Measurements from ENCODE around the gene KHDC4. TPM values are rescaled to one million over a fixed set of nuclear protein-coding genes. Genes with fewer than 3 reads are reported as not detected.

The KHDC4 gene
- total RNA-seq, 1 experiment from 2014 or later: 107 TPM

GRCh38 chr1:155962599-155963211 is 28.5 kb upstream of the KHDC4 start:
- intact Hi-C loops (cut with micrococcal nuclease; ENCODE audit: unreplicated experiment): loop anchor here (2.0 kb wide), 1 partner anchor 26 kb away; no protein-coding TSS in a partner anchor
- Mint-ChIP-seq H3K27me3 (ENCODE audit: unreplicated experiment) (no peaks in the 10 kb centered on the region), H3K9me3 (ENCODE audit: low read depth, unreplicated experiment) (no peaks in the 10 kb centered on the region), H3K27ac (ENCODE audit: unreplicated experiment) (no peak overlapping the region), H3K4me1 (ENCODE audit: low read depth, unreplicated experiment) (peaks cover 34% of the 10 kb centered on the region), H3K36me3 (ENCODE audit: insufficient read depth, unreplicated experiment) (peaks cover 79% of the 10 kb centered on the region), H3K4me3 (ENCODE audit: low read depth, unreplicated experiment) (peak overlapping the region; percentile 66)
- TF ChIP-seq CTCF (IDR thresholded peaks at IDR 0.05; ENCODE audit: unreplicated experiment): no peak
- no TSS peak for BruUV-seq (replicated peaks)
- peak; percentile 68 for DNase-seq
- CTCF ChIA-PET: interaction anchor here (0.6 to 1.5 kb wide), 7 partner anchors 8 to 110 kb away, joined by 3 to 8 read pairs (median 4); partner anchors contain the start of gene ARHGEF2

- peaks cover 34% of the 10 kb centered on the region for H3K4me1 Mint-ChIP-seq (ENCODE audit: low read depth, unreplicated experiment)
Observed at GRCh38 chr1:155961937-155962336, 27.7 kb upstream of the KHDC4 start.

GRCh38 chr1:155960081-155960745 is 26.0 kb upstream of the KHDC4 start:
- peaks cover 77% of the 10 kb centered on the region for H3K36me3 Mint-ChIP-seq (ENCODE audit: insufficient read depth, unreplicated experiment)
- no peak overlapping the region for H3K4me3 Mint-ChIP-seq (ENCODE audit: low read depth, unreplicated experiment)
- H3K27ac Mint-ChIP-seq (ENCODE audit: unreplicated experiment): peak overlapping the region; percentile 98
- CTCF ChIA-PET: interaction anchor here (0.9 kb wide), 1 partner anchor 43 kb away, joined by 3 read pairs; no protein-coding TSS in a partner anchor
- no peak for TF ChIP-seq CTCF (IDR thresholded peaks at IDR 0.05; ENCODE audit: unreplicated experiment)
- no peaks in the 10 kb centered on the region for H3K9me3 Mint-ChIP-seq (ENCODE audit: low read depth, unreplicated experiment)
- no TSS peak for BruUV-seq (replicated peaks)
- DNase-seq: no peak
- H3K4me1 Mint-ChIP-seq (ENCODE audit: low read depth, unreplicated experiment): peaks cover 34% of the 10 kb centered on the region
- intact Hi-C loops (cut with micrococcal nuclease; ENCODE audit: unreplicated experiment): no loop called here
- no peaks in the 10 kb centered on the region for H3K27me3 Mint-ChIP-seq (ENCODE audit: unreplicated experiment)

More at GRCh38 chr1:155961937-155962336, 27.7 kb upstream of the KHDC4 start:
- intact Hi-C loops (cut with micrococcal nuclease; ENCODE audit: unreplicated experiment): loop anchor here (2.0 kb wide), 1 partner anchor 27 kb away; no protein-coding TSS in a partner anchor
- BruUV-seq (replicated peaks): no TSS peak
- peak; percentile 59 for TF ChIP-seq CTCF (IDR thresholded peaks at IDR 0.05; ENCODE audit: unreplicated experiment)
- H3K36me3 Mint-ChIP-seq (ENCODE audit: insufficient read depth, unreplicated experiment): peaks cover 80% of the 10 kb centered on the region
- H3K27ac Mint-ChIP-seq (ENCODE audit: unreplicated experiment): peak overlapping the region; percentile 98
- peak; percentile 86 for DNase-seq
- no peaks in the 10 kb centered on the region for H3K27me3 Mint-ChIP-seq (ENCODE audit: unreplicated experiment)
- H3K4me3 Mint-ChIP-seq (ENCODE audit: low read depth, unreplicated experiment): peak overlapping the region; percentile 66
- CTCF ChIA-PET: interaction anchor here (0.9 to 1.5 kb wide), 5 partner anchors 13 to 105 kb away, joined by 3 to 8 read pairs (median 4); partner anchors contain the start of gene ARHGEF2
- no peaks in the 10 kb centered on the region for H3K9me3 Mint-ChIP-seq (ENCODE audit: low read depth, unreplicated experiment)

- no peak for DNase-seq
- Mint-ChIP-seq H3K27ac (ENCODE audit: unreplicated experiment) (no peak overlapping the region), H3K36me3 (ENCODE audit: insufficient read depth, unreplicated experiment) (peaks cover 82% of the 10 kb centered on the region), H3K4me3 (ENCODE audit: low read depth, unreplicated experiment) (no peak overlapping the region), H3K9me3 (ENCODE audit: low read depth, unreplicated experiment) (no peaks in the 10 kb centered on the region), H3K27me3 (ENCODE audit: unreplicated experiment) (no peaks in the 10 kb centered on the region), H3K4me1 (ENCODE audit: low read depth, unreplicated experiment) (peaks cover 27% of the 10 kb centered on the region)
- CTCF ChIA-PET: interaction anchor here (0.7 to 2.7 kb wide), 4 partner anchors 19 to 74 kb away, joined by 3 to 10 read pairs (median 4); partner anchors contain the start of gene ARHGEF2
- intact Hi-C loops (cut with micrococcal nuclease; ENCODE audit: unreplicated experiment): no loop called here
- TF ChIP-seq CTCF (IDR thresholded peaks at IDR 0.05; ENCODE audit: unreplicated experiment): no peak
- no TSS peak for BruUV-seq (replicated peaks)
Observed at GRCh38 chr1:155957411-155957915, 23.2 kb upstream of the KHDC4 start.
